ENCODE data around the gene IFIT2.

Gene IFIT2

DNA sequence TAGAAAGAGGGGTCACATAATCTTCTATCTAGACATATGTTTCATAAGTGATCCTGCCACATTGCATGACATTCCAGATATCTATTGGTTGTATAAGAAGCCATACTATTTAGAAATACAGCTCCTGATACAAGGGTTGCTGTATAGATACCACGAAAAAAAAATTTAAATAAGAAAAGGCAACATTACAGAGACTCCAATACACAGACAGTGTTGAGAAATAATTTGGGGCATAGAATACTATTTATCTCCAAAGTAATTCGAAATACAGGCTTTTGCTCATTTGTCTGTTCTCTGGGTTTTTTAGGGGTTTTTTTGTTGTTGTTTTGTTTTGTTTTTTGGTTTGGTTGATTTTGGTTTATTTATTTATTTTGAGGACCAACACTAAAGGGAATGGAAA is 2.6 kb downstream of the IFIT2 start:
- H3K27ac ChIP-seq = no peak overlapping the region
- TF ChIP-seq, protein P1, sequence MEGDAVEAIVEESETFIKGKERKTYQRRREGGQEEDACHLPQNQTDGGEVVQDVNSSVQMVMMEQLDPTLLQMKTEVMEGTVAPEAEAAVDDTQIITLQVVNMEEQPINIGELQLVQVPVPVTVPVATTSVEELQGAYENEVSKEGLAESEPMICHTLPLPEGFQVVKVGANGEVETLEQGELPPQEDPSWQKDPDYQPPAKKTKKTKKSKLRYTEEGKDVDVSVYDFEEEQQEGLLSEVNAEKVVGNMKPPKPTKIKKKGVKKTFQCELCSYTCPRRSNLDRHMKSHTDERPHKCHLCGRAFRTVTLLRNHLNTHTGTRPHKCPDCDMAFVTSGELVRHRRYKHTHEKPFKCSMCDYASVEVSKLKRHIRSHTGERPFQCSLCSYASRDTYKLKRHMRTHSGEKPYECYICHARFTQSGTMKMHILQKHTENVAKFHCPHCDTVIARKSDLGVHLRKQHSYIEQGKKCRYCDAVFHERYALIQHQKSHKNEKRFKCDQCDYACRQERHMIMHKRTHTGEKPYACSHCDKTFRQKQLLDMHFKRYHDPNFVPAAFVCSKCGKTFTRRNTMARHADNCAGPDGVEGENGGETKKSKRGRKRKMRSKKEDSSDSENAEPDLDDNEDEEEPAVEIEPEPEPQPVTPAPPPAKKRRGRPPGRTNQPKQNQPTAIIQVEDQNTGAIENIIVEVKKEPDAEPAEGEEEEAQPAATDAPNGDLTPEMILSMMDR (conservative IDR thresholded peaks at IDR 0.05) = no peak
- no peak for TF ChIP-seq ZFX (IDR thresholded peaks at IDR 0.05)

DNA sequence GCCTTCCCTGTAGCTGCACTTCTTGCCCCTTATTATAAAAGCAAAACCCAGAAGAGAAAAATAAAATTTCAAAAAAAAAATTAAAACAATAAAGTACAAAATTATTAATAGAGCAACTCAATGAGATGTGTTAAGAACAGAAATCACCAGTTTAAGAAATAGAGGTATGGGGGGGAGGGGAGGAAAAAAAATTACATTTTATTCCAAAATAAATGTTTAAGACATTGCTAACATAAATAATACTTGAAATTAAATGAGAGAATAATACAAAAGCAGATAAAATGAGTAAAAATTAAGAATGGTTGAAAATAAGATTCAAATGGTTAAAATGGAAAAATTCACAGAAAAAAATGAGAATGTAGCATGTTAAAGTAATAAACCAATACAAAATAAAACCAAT is 3.1 kb downstream of the IFIT2 start:
- TF ChIP-seq, protein P1 (conservative IDR thresholded peaks at IDR 0.05) = no peak
- TF ChIP-seq ZFX (IDR thresholded peaks at IDR 0.05) = no peak
- no peak overlapping the region for H3K27ac ChIP-seq

DNA sequence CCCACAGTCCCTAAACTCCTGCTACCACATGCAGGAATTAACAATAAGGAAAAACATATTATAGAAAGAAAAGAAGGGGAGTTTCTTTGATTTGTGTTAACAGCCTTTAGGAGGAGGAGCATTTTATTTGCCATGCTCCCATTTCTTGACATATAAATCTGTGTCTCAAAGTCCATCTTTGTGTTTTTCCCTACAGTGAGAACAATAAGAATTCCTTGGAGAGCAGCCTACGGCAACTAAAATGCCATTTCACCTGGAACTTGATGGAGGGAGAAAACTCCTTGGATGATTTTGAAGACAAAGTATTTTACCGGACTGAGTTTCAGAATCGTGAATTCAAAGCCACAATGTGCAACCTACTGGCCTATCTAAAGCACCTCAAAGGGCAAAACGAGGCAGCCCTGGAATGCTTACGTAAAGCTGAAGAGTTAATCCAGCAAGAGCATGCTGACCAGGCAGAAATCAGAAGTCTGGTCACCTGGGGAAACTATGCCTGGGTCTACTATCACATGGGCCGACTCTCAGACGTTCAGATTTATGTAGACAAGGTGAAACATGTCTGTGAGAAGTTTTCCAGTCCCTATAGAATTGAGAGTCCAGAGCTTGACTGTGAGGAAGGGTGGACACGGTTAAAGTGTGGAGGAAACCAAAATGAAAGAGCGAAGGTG is 4.1 kb downstream of the IFIT2 start:
- H3K27ac ChIP-seq = no peak overlapping the region
- no peak for TF ChIP-seq ZFX (IDR thresholded peaks at IDR 0.05)
- TF ChIP-seq, protein P1 (conservative IDR thresholded peaks at IDR 0.05) = no peak

DNA sequence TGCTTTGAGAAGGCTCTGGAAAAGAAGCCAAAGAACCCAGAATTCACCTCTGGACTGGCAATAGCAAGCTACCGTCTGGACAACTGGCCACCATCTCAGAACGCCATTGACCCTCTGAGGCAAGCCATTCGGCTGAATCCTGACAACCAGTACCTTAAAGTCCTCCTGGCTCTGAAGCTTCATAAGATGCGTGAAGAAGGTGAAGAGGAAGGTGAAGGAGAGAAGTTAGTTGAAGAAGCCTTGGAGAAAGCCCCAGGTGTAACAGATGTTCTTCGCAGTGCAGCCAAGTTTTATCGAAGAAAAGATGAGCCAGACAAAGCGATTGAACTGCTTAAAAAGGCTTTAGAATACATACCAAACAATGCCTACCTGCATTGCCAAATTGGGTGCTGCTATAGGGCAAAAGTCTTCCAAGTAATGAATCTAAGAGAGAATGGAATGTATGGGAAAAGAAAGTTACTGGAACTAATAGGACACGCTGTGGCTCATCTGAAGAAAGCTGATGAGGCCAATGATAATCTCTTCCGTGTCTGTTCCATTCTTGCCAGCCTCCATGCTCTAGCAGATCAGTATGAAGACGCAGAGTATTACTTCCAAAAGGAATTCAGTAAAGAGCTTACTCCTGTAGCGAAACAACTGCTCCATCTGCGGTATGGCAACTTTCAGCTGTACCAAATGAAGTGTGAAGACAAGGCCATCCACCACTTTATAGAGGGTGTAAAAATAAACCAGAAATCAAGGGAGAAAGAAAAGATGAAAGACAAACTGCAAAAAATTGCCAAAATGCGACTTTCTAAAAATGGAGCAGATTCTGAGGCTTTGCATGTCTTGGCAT is 4.8 kb downstream of the IFIT2 start:
- TF ChIP-seq ZFX (IDR thresholded peaks at IDR 0.05) = no peak
- TF ChIP-seq, protein P1 (conservative IDR thresholded peaks at IDR 0.05) = no peak
- no peak overlapping the region for H3K27ac ChIP-seq

DNA sequence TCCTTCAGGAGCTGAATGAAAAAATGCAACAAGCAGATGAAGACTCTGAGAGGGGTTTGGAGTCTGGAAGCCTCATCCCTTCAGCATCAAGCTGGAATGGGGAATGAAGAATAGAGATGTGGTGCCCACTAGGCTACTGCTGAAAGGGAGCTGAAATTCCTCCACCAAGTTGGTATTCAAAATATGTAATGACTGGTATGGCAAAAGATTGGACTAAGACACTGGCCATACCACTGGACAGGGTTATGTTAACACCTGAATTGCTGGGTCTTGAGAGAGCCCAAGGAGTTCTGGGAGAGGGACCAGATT is 5.4 kb downstream of the IFIT2 start:
- H3K27ac ChIP-seq = no peak overlapping the region
- TF ChIP-seq, protein P1 (conservative IDR thresholded peaks at IDR 0.05) = no peak
- no peak for TF ChIP-seq ZFX (IDR thresholded peaks at IDR 0.05)

DNA sequence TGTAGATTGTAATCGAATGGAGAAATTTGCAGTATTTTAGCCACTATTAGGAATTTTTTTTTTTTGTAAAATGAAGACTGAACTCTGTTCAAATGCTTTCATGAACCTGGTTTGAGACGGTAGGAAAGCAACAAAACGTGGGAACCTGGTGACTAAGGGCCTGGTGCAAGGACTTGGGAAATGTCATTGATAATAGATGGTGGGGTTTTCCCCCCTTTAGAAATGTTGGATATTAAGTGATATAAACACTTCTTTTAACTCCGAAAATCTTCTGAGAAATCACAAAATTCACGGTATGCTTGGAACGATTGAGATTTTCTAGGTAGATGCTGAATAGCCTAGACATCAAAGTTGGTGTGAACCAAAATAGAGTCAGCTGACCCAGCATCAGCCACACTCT is 6.4 kb downstream of the IFIT2 start:
- TF ChIP-seq, protein P1 (conservative IDR thresholded peaks at IDR 0.05) = no peak
- TF ChIP-seq ZFX (IDR thresholded peaks at IDR 0.05) = no peak
- H3K27ac ChIP-seq = no peak overlapping the region

DNA sequence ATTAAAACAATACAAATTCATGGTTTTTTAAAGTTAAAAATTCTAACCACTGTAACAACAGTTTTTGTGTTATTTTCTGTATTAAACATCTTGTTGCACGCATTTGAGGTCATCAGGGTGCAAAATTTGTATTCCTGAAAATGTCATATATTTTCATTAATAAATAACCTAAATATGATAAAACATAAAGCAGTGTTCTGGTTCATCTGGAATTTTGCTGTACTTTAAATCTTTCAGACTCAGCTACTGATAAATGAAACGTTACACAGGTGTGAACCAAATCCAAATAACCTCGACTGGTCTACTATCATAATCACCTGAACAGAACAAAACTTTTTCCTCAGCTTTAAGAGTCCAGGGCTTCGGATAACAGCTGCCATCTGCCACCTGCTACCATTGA is 6.9 kb downstream of the IFIT2 start:
- no peak overlapping the region for H3K27ac ChIP-seq
- no peak for TF ChIP-seq ZFX (IDR thresholded peaks at IDR 0.05)
- TF ChIP-seq, protein P1 (conservative IDR thresholded peaks at IDR 0.05) = no peak

Data from C4-2B (cell line).